PC-3 (cell line): Measurements from ENCODE around the gene INTS3.

Experiments
- CTCF ChIP-seq: fragments of 300-600 bp; sonication (generic); conservative IDR thresholded peaks from 2 replicates; pipeline ENCODE4 v1.5.1; 2017; ENCODE audit warnings: antibody characterized with exemption, low read depth, mild to moderate bottlenecking, low read length
- EZH2 ChIP-seq: fragments of 300-600 bp; sonication (generic); IDR thresholded peaks from one replicate; pipeline ENCODE4 v1.6.1; 2017; ENCODE audit warnings: antibody characterized with exemption, mild to moderate bottlenecking, low read length; ENCODE audit not compliant: unreplicated experiment
- EZH2phosphoT487 ChIP-seq: fragments of 300-600 bp; sonication (generic); IDR thresholded peaks from 2 replicates; pipeline ENCODE4 v1.6.1; 2018; ENCODE audit warnings: mild to moderate bottlenecking, antibody characterized with exemption, low read length, borderline replicate concordance

- no peak for TF ChIP-seq CTCF
- TF ChIP-seq EZH2, result no peak
- TF ChIP-seq EZH2phosphoT487, result no peak
These were observed 52.7 kb downstream of the INTS3 start for GRCh38 chr1:153780551-153780950.
